ENCODE measurements around the gene ATG12.
A peak's percentile ranks its signal among the peaks of the same experiment; 100 is the strongest.

Gene ATG12

GRCh38 chr5:115807654-115808052 lies 33.7 kb downstream of the ATG12 start:
- no peak for DNase-seq (ENCODE audit: low spot score)

GRCh38 chr5:115806986-115807653 lies 34.2 kb downstream of the ATG12 start:
- DNase-seq (ENCODE audit: low spot score) = no peak

- DNase-seq (ENCODE audit: low spot score) = no peak
Measured at GRCh38 chr5:115801984-115802383, 39.4 kb downstream of the ATG12 start.

GRCh38 chr5:115801152-115801551 lies 40.2 kb downstream of the ATG12 start:
- DNase-seq (ENCODE audit: low spot score) = no peak

GRCh38 chr5:115800108-115800507 lies 41.3 kb downstream of the ATG12 start:
- no peak for DNase-seq (ENCODE audit: low spot score)

GRCh38 chr5:115798252-115798651 lies 43.1 kb downstream of the ATG12 start:
- no peak for DNase-seq (ENCODE audit: low spot score)

- DNase-seq (ENCODE audit: low spot score) = no peak
Measured at GRCh38 chr5:115796656-115797055, 44.7 kb downstream of the ATG12 start.

- DNase-seq (ENCODE audit: low spot score) = no peak
Measured at GRCh38 chr5:115795700-115796099, 45.7 kb downstream of the ATG12 start.

GRCh38 chr5:115788440-115788839 lies 52.9 kb downstream of the ATG12 start:
- no peak for DNase-seq (ENCODE audit: low spot score)

- DNase-seq (ENCODE audit: low spot score) = no peak
Measured at GRCh38 chr5:115787426-115787825, 53.9 kb downstream of the ATG12 start.

- peak; percentile 92 for DNase-seq (ENCODE audit: low spot score)
Measured at GRCh38 chr5:115785381-115786065, 55.8 kb downstream of the ATG12 start.

- no peak for DNase-seq (ENCODE audit: low spot score)
Measured at GRCh38 chr5:115778417-115778816, 62.9 kb downstream of the ATG12 start.

Measured in SK-N-DZ (cell line).